Kidney tubule cell (primary cell): ENCODE results near the gene PRRX1.

Source experiments
- DNase-seq: peaks from one replicate; pipeline ENCODE4 v3.0.0-alpha.2; 2018; ENCODE audit warnings: low spot score

Gene PRRX1

GRCh38 chr1:170769691-170770090 is 105.8 kb downstream of the PRRX1 start:
- no peak for DNase-seq

GRCh38 chr1:170770254-170770653 is 106.3 kb downstream of the PRRX1 start:
- no peak for DNase-seq

- DNase-seq, result no peak
Measured at GRCh38 chr1:170776252-170776651, 112.3 kb downstream of the PRRX1 start.

- DNase-seq, result no peak
Measured at GRCh38 chr1:170776777-170777176, 112.8 kb downstream of the PRRX1 start.
